Activated CD4-positive, alpha-beta T cell treated with anti-CD3 and anti-CD28 coated beads for 1 hour (primary cell): ENCODE data around the gene NEK10.
"Not testable (repeated sequence)": the region's sequence is repeated elsewhere in the genome, so short reads cannot be mapped to it uniquely, and the experiment has no call there.

Source experiments
- DNase-seq: peaks from one replicate; pipeline ENCODE4 v3.0.0-alpha.2; 2020

NEK10 gene

DNA sequence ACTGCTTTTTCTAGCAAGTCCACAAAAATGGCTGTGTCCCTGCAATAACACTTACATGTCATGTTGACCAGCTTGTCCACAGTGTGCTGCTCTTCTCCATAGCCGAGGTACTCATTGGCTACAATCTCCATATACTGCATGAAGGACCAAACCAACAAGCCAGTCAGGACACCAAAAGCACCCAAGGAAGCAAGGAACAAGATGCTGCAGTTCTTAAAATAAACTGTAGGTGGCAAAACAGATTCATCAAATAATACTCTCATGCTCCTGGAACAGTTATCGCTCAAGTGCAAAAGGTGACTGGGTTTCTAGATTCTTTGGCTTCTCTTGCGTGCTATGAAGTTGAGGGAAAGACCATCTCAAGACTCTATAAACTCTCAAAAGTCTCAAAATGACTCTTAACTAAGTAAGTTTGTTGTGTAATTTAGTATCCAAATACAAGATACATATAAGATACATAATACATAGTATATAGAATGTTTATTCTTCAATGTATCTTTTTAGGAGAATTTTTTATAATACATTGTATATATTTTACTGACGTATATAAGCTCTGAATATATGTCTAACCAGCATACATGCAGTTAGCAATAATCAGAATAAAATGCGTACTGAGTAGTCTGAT, 57.0 kb downstream of the NEK10 start:
- no peak for DNase-seq

DNA sequence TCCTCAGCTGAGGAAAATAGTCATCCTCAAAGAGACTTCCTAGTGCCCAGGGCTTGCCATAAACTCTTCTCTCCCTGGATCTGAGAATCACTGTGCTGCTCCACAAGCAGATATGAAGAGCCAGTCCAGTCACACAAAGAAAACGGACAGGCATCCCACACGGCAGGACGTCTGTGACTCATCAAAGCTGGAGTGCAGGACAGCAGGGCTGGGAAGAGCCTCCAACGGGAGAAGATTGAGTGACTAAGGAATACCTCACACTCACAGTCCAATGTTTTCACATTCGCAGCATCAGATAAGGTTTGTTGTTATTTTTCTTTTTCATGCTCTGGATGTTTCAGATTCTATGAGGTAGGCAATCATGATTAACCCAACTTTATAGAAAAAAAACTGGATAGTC, 57.8 kb downstream of the NEK10 start:
- DNase-seq, result no peak

- DNase-seq, result no peak
Measured at GRCh38 chr3:27310688-27311087, 58.5 kb downstream of the NEK10 start.

DNA sequence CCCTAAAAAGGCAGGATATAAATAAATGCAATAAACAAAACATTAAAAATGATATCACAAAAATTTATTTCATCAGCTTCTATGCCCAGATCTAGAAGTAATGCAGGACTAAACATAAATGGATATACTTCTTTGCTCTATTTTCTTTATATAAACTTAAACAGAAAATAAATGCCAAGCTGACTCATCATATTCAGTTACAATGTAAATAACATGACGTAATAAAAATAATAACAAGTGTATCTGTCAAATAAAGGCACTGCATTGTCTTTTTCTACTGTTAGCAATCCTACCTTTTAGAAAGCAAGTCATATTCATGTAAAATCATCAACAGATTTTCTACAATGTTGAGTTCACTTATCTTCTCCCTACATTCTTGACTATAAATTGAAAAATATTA, 61.6 kb downstream of the NEK10 start:
- no peak for DNase-seq

DNA sequence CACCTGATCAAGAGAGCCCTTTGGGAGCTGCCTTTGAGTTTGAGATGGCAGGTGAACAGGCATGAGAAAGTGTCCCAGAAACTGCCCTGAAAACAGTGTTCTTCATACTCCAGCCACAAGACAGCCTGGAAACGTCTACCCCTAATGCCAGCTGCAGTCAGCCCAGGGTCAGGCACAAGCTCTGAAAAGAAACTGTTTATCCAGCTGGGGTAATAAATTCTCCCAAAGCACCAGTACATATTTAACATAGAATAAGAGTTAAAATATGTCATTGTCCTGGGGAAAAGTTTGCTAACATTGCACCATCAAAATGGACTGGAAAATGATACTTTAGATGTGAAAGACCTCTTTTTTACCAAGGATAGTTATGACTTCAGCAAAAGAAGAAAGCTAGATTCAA, 66.3 kb downstream of the NEK10 start:
- no peak for DNase-seq

GRCh38 chr3:27298981-27299380, 70.2 kb downstream of the NEK10 start:
- not testable (repeated sequence) for DNase-seq

DNA sequence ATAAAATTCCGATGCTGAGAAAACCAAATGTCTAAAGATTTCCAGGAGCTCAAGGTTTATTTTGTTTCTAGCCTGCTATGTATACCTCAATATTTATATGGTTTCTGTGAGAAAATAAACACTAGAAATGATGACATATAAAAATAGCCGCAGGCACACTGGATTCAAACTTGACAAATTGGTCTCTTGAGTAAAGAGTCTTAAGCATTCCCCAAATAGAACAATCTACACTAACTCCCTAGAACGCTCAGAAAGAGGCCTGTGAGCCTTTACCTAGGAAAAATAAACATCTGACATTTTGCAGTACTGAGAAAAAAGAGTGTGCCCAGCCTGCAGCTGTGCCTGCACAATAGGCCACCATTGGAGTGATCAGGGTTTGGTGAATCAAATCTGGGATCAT, 75.2 kb downstream of the NEK10 start:
- DNase-seq, result no peak

GRCh38 chr3:27290760-27291159, 78.4 kb downstream of the NEK10 start:
- DNase-seq, result no peak

GRCh38 chr3:27289769-27290413, 79.3 kb downstream of the NEK10 start:
- no peak for DNase-seq

- no peak for DNase-seq
Measured at GRCh38 chr3:27287052-27287451, 82.1 kb downstream of the NEK10 start.

- DNase-seq, result not testable (repeated sequence)
Measured at GRCh38 chr3:27286467-27286866, 82.7 kb downstream of the NEK10 start.

- DNase-seq, result no peak
Measured at GRCh38 chr3:27285668-27286067, 83.5 kb downstream of the NEK10 start.

- DNase-seq, result no peak
Measured at GRCh38 chr3:27281671-27282150, 87.5 kb downstream of the NEK10 start.

DNA sequence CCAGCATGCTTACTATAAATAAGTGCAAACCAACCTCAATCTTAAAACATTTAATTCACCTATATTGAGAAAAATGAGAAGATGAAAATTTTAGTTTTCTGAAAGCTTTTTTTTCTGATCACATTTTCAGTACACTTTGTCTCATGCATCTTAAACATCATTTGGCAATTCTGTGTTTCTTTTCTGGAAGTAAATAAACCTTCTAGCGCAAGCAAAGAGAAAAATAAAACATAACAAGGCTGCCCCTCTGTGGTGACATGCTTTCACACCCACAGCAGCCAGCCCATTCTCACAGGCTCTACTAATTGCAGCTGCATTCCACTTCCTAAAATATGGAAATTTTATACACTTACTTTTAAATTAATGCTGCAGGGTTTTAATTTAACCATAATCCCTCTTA, 90.1 kb downstream of the NEK10 start:
- no peak for DNase-seq

- no peak for DNase-seq
Measured at GRCh38 chr3:27278383-27279055, 90.7 kb downstream of the NEK10 start.

GRCh38 chr3:27275441-27275990, 93.7 kb downstream of the NEK10 start:
- no peak for DNase-seq

DNA sequence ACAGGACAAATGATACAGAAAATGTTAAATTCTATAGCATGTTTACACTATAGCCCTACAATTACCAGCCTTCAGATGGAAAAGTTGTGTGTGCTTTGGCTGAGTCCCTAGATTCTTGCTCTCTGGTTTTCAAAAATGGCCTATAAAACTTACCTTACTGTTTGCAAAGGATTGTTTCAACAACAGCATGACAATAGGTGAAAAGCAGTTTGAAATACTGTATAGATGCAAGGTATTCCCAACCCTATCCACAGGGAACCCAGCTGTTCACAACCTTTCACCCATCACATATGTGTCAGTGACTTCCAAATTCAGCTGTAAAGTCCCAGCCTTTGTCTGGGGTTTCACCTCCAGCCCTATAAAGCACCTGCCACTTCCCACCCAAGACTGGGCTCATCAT, 97.3 kb downstream of the NEK10 start:
- no peak for DNase-seq

DNA sequence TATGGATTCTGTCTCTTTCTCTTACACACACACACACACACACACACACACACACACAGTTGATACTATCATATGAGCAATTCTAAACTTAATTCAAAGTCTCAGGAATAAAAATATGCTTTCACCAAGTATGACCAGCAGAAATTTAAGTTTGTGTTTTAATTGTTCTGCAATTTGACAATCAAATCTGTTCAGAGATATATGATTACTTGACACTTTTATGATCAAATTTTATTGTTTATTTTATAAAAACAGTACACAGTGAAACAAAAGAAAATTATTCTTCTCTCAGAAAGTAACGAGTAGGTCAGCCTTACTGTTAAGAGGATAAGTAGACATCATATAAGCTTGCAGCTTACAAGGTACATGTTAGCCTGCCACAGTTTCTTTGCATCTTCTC, 114.3 kb downstream of the NEK10 start:
- DNase-seq, result no peak

DNA sequence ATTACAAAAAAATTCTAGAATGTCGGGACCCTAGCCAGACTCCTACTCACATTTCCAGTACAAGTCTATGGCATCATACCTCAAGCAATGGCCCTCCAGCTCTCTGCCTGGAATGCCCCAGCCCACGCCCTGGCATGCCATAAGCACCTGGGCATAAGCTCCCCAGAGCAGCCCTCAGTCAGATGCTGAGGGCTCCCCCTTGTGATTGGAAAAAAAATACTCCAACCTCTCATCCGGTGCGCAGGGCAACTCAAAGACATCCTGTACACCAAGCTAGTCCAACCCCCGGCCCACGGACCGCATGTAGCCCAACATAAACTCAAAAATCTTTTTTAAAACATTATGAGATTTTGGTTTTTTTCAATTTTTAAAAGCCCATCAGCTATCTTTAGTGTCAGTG, 115.4 kb downstream of the NEK10 start:
- no peak for DNase-seq

DNA sequence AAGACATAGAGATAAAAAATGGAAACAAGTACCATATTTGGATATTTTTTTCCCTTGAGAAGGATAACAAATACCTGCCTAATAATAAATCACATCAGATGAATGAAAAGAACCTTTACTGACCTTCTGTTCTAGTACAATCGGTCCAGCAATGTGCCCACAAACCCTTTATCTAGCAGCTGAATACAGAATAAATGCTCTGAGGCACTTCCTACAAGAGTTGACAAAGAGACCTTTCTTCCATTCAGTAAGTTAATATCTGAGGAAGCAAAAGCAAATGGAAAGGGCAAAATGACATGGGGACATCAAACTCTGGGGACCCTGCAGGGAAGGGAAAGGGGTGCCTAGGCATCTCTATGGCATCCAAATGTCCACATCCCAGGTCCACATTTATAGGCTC, 115.8 kb downstream of the NEK10 start:
- no peak for DNase-seq

DNA sequence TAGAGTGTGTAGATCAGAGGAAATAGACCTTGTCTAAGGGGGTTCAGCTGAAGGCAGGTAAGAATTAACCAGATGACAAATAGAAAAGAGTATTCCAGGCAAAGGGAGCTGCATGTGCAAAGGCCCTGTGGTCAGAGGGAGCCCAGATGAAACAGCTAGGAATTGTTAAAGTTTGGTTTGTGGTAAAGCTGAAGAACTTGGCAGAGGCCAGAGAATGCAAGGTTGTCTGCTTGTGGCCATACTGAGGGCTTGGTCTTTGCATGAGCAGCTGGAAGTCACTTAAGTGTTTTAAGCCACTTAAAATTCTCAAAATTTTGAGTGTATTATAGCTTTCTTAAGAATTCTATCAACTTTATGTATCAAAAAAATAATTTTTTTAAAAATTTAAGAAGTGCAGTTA, 116.5 kb downstream of the NEK10 start:
- no peak for DNase-seq

GRCh38 chr3:27244374-27244773, 124.8 kb downstream of the NEK10 start:
- DNase-seq, result no peak

DNA sequence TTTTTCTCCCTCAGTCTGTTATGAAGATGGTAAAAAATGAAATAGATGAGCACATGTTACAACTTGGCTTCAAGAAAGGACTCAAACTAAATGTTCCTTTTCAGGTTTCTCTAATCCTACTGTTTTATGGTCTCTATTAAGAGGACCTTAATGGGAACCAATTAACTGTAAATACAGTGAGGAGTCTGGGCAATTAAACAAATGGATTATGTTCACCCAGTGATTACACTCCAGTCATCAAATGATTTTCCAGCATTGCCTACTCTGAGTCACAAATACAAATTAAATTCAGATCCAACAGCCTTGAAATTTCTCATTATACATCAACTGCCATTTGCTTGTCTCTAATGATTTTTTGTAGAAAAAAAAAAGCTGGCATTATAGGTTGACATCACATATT, 129.2 kb downstream of the NEK10 start:
- DNase-seq, result no peak

- no peak for DNase-seq
Measured at GRCh38 chr3:27228805-27229204, 140.4 kb downstream of the NEK10 start.
